Skeletal muscle tissue (tissue), 4 donors: ENCODE results near the gene CLEC9A. TPM values are rescaled to one million over a fixed set of nuclear protein-coding genes. Genes with fewer than 3 reads are reported as not detected.
A peak's percentile ranks its signal among the peaks of the same experiment; 100 is the strongest.

Experiments
- H3K27ac ChIP-seq: one replicate; pipeline ENCODE4 v1.7.0; 2013; ENCODE audit warnings: mild to moderate bottlenecking, low read depth, low read length, inconsistent platforms
- H3K27me3 ChIP-seq, 3 donors: one replicate each; pipeline ENCODE4 v1.7.0; 2013; ENCODE audit warnings: low read length in 3 of 3; ENCODE audit not compliant: control insufficient read depth in 3 of 3, insufficient read depth in 3 of 3
- H3K36me3 ChIP-seq, 3 donors: one replicate each; pipeline ENCODE4 v1.7.0; 2013; ENCODE audit warnings: low read length in 3 of 3; ENCODE audit not compliant: control insufficient read depth in 3 of 3, insufficient read depth in 3 of 3
- H3K4me1 ChIP-seq, 3 donors: one replicate each; pipeline ENCODE4 v1.7.0; 2013; ENCODE audit warnings: low read length in 3 of 3, mild to moderate bottlenecking in 3 of 3; ENCODE audit not compliant: control insufficient read depth in 3 of 3, insufficient read depth in 3 of 3
- H3K4me3 ChIP-seq, 3 donors: one replicate each; pipeline ENCODE4 v1.7.0; 2013; ENCODE audit warnings: low read length in 3 of 3
- H3K9ac ChIP-seq, 3 donors: one replicate each; pipeline ENCODE4 v1.7.0; 2013; ENCODE audit warnings: low read length in 3 of 3, mild to moderate bottlenecking in 3 of 3, moderate library complexity in 2 of 3, low read depth in 1 of 3
- H3K9me3 ChIP-seq, 3 donors: one replicate each; pipeline ENCODE4 v1.7.0; 2013; ENCODE audit warnings: low read length in 3 of 3; ENCODE audit not compliant: control insufficient read depth in 3 of 3
- total RNA-seq: library from RNA; depleted of rRNA; stranded (reverse); fragments of >200 nt; gene quantifications from one replicate; pipeline ENCODE4 v1.2.3, GENCODE V29; 2014
- donor health status: Osteomylitis.

The CLEC9A gene
- total RNA-seq, 1 donor from 2014 or later, result not detected

- no peak overlapping the region for H3K27ac ChIP-seq
These were observed 70.6 kb downstream of the CLEC9A start for GRCh38 chr12:10101042-10101579.

GRCh38 chr12:10101648-10102220 lies 71.3 kb downstream of the CLEC9A start:
- H3K9ac ChIP-seq, result no peak overlapping the region

More at GRCh38 chr12:10101042-10101579, 70.6 kb downstream of the CLEC9A start:
- peak overlapping the region in 1 of 3 donors; percentile 27 for H3K4me3 ChIP-seq
- no peaks in the 10 kb centered on the region for H3K9me3 ChIP-seq
- H3K36me3 ChIP-seq, result no peaks in the 10 kb centered on the region
- H3K4me1 ChIP-seq, result peaks cover 5 to 9% (median 9%) of the 10 kb centered on the region in 3 donors
- H3K9ac ChIP-seq, result no peak overlapping the region
- H3K27me3 ChIP-seq, result no peaks in the 10 kb centered on the region

GRCh38 chr12:10102322-10102721 lies 71.8 kb downstream of the CLEC9A start:
- Histone ChIP-seq H3K9ac (no peak overlapping the region), H3K27ac (no peak overlapping the region)

More at GRCh38 chr12:10101648-10102220, 71.3 kb downstream of the CLEC9A start:
- Histone ChIP-seq H3K27ac (no peak overlapping the region), H3K9me3 (no peaks in the 10 kb centered on the region), H3K27me3 (no peaks in the 10 kb centered on the region), H3K4me1 (peaks cover 5 to 9% (median 9%) of the 10 kb centered on the region in 3 donors), H3K4me3 (no peak overlapping the region), H3K36me3 (no peaks in the 10 kb centered on the region)

GRCh38 chr12:10110256-10110844 lies 79.9 kb downstream of the CLEC9A start:
- Histone ChIP-seq H3K4me1 (no peaks in the 10 kb centered on the region), H3K4me3 (no peak overlapping the region), H3K36me3 (no peaks in the 10 kb centered on the region), H3K27ac (no peak overlapping the region), H3K9ac (no peak overlapping the region), H3K9me3 (no peaks in the 10 kb centered on the region), H3K27me3 (no peaks in the 10 kb centered on the region)

More at GRCh38 chr12:10102322-10102721, 71.8 kb downstream of the CLEC9A start:
- no peaks in the 10 kb centered on the region for H3K9me3 ChIP-seq
- no peak overlapping the region for H3K4me3 ChIP-seq
- H3K27me3 ChIP-seq, result no peaks in the 10 kb centered on the region
- H3K36me3 ChIP-seq, result no peaks in the 10 kb centered on the region
- peaks cover 5 to 9% (median 9%) of the 10 kb centered on the region in 3 donors for H3K4me1 ChIP-seq

GRCh38 chr12:10111451-10111850 lies 81.0 kb downstream of the CLEC9A start:
- no peaks in the 10 kb centered on the region for H3K4me1 ChIP-seq

GRCh38 chr12:10113075-10113474 lies 82.6 kb downstream of the CLEC9A start:
- no peaks in the 10 kb centered on the region for H3K27me3 ChIP-seq
- H3K36me3 ChIP-seq, result no peaks in the 10 kb centered on the region
- no peaks in the 10 kb centered on the region for H3K9me3 ChIP-seq
- H3K27ac ChIP-seq, result no peak overlapping the region
- H3K4me3 ChIP-seq, result no peak overlapping the region
- no peaks in the 10 kb centered on the region for H3K4me1 ChIP-seq
- no peak overlapping the region for H3K9ac ChIP-seq

More at GRCh38 chr12:10111451-10111850, 81.0 kb downstream of the CLEC9A start:
- H3K27ac ChIP-seq, result no peak overlapping the region
- H3K9me3 ChIP-seq, result no peaks in the 10 kb centered on the region
- H3K27me3 ChIP-seq, result no peaks in the 10 kb centered on the region
- no peak overlapping the region for H3K4me3 ChIP-seq
- H3K9ac ChIP-seq, result no peak overlapping the region
- H3K36me3 ChIP-seq, result no peaks in the 10 kb centered on the region

GRCh38 chr12:10113920-10114319 lies 83.4 kb downstream of the CLEC9A start:
- no peak overlapping the region for H3K4me3 ChIP-seq
- H3K27me3 ChIP-seq, result no peaks in the 10 kb centered on the region
- H3K9ac ChIP-seq, result no peak overlapping the region
- H3K36me3 ChIP-seq, result no peaks in the 10 kb centered on the region
- H3K9me3 ChIP-seq, result no peaks in the 10 kb centered on the region
- no peaks in the 10 kb centered on the region for H3K4me1 ChIP-seq
- no peak overlapping the region for H3K27ac ChIP-seq

- Histone ChIP-seq H3K9me3 (no peaks in the 10 kb centered on the region), H3K9ac (no peak overlapping the region), H3K36me3 (no peaks in the 10 kb centered on the region), H3K4me3 (no peak overlapping the region), H3K27ac (no peak overlapping the region), H3K27me3 (no peaks in the 10 kb centered on the region), H3K4me1 (no peaks in the 10 kb centered on the region)
These were observed 84.8 kb downstream of the CLEC9A start for GRCh38 chr12:10115311-10115710.
